Adipocyte (in vitro differentiated cells): ENCODE results near the gene RAP2B.

Experiments used
- DNase-seq: peaks from one replicate; pipeline ENCODE4 v3.0.0-alpha.2; 2015; ENCODE audit warnings: low read depth
- H3K27me3 ChIP-seq: replicated peaks from 2 replicates; pipeline ENCODE4 v1.7.0; 2013; ENCODE audit warnings: mild to moderate bottlenecking, low read length, moderate library complexity; ENCODE audit not compliant: control insufficient read depth, insufficient read depth
- H3K36me3 ChIP-seq: 2 replicates; pipeline ENCODE4 v1.7.0; 2013; ENCODE audit warnings: low read length, mild to moderate bottlenecking, moderate library complexity; ENCODE audit not compliant: control insufficient read depth, insufficient read depth, severe bottlenecking
- H3K4me1 ChIP-seq: 2 replicates; pipeline ENCODE4 v1.7.0; 2013; ENCODE audit warnings: mild to moderate bottlenecking, low read length, moderate library complexity; ENCODE audit not compliant: control insufficient read depth, insufficient read depth
- H3K4me3 ChIP-seq: 2 replicates; pipeline ENCODE4 v1.7.0; 2013; ENCODE audit warnings: mild to moderate bottlenecking, low read length, moderate library complexity
- H3K9ac ChIP-seq: 2 replicates; pipeline ENCODE4 v1.7.0; 2013; ENCODE audit warnings: mild to moderate bottlenecking, low read length, moderate library complexity
- H3K9me3 ChIP-seq: 2 replicates; pipeline ENCODE4 v1.7.0; 2013; ENCODE audit warnings: mild to moderate bottlenecking, low read length, moderate library complexity; ENCODE audit not compliant: control insufficient read depth

Gene RAP2B

DNA sequence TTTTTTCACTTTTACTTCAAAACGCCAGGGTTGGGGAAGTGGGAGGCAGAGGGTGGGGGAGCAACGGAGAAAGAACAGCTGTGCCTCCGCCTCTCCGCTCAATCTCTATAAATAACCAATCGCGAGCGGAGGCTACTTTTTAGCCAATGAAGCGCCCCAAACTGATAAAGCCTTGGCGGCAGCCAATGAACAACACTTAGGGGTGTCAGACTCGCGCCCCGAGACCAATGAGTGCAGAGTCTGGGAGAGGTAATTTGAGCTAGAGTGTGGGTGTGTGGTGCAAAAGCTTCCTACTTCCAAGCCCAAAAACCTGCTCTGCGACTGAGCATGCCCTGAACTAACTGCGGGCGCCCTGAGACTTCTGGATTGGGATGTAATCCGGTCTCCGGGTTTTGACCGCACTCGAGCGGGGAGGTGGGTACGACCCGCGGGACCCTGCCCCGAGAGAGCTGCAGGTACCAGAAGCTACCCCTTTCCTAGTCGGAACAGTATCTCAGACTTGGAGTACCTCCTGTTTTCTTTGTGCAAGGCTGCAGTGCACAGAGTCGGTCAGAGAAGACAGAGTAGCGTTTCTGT lies 800 bp upstream of the RAP2B start:
- Histone ChIP-seq H3K9ac (peak overlapping the region; percentile 98), H3K4me3 (peak overlapping the region; percentile 87), H3K9me3 (no peaks in the 10 kb centered on the region), H3K36me3 (no peaks in the 10 kb centered on the region), H3K4me1 (peaks cover 25% of the 10 kb centered on the region), H3K27me3 (no peaks in the 10 kb centered on the region)
- DNase-seq = peak; percentile 99

GRCh38 chr3:153162513-153163392 lies 727 bp downstream of the RAP2B start:
- Histone ChIP-seq H3K4me1 (peaks cover 32% of the 10 kb centered on the region), H3K36me3 (peaks cover 4% of the 10 kb centered on the region), H3K4me3 (peak overlapping the region; percentile 97), H3K9me3 (no peaks in the 10 kb centered on the region), H3K27me3 (no peaks in the 10 kb centered on the region), H3K9ac (peak overlapping the region; percentile 94)
- peak; percentile 65 for DNase-seq

DNA sequence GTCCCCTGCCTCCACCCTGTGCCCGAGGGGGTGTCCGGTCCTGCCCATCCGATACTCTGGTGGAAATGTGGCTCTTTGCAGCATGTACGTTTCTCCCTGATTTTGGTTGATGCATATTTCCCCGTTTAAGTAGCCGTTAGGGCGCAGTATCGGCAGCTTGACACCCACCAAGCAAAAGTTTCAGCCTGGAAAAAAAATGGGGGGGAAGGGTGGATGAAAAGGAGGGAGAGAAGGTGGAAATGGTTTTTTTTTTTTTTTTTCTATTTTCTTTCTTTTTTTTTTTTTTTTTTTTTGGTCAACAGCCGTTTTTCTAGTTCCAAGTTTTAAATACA lies 1.3 kb downstream of the RAP2B start:
- DNase-seq = peak; percentile 60

DNA sequence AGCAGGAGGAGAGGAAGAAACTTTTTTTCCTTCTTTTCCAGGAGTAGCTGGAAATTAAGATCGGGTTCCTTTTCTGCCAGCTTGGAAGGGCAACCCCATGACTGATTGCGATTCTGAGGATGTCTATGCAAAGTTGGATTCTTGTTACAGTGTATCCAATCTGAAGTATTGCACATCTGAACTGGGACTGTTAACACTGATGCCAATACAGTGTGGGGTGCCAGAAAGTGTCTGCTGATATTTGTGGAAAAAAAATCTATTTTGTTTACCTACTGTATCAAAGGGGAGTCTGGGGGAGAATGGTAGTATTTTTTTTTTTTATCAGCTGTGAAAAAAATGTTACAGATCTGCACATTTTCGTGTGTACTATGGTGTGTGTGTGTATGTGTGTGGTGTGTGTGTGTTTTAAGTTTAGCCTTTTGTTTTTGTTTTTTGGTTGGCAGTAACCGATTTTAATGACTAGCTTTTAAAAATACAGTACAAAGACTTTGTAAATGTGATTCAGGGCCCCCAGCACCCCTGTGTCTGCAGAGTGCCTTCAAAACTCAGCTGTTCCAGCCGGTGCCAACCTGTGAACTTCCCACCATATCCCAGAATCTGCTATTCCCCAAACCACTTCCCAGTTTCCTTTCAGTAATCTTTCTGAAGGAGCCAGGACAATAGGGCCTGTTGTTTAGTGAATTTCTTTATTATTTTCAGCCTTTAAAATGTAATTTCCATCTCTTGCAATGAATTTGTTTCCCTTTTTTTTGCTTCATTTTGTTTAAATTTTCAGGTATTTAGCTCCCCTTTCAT lies 1.9 kb downstream of the RAP2B start:
- Histone ChIP-seq H3K4me3 (peak overlapping the region; percentile 97), H3K27me3 (no peaks in the 10 kb centered on the region), H3K36me3 (peaks cover 5% of the 10 kb centered on the region), H3K4me1 (peaks cover 32% of the 10 kb centered on the region), H3K9me3 (no peaks in the 10 kb centered on the region), H3K9ac (peak overlapping the region; percentile 94)
- DNase-seq = peak; percentile 62

More for the DNA sequence above, 1.3 kb downstream of the RAP2B start:
- Histone ChIP-seq H3K4me1 (peaks cover 32% of the 10 kb centered on the region), H3K9me3 (no peaks in the 10 kb centered on the region), H3K36me3 (peaks cover 5% of the 10 kb centered on the region), H3K9ac (peak overlapping the region; percentile 94), H3K27me3 (no peaks in the 10 kb centered on the region), H3K4me3 (peak overlapping the region; percentile 97)

DNA sequence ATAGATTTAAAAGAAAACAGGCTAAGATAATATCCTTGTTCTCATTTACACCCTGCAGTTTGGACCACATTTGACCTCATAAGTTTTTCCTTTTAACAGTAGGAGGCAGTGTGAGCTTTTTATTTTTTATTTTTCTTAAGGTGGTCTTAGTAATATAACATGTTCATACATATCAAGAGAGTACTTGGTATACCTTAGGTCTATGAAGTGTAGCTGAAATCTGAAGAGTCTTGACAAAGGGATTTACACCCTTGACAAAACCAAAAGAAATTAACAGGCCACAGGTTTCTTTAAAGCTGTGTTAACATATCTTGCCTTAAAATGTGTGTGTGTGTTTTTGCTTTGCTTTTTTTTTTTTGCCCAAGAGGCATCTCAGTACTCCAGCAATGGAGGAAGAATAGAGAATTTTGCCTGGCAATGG lies 3.2 kb downstream of the RAP2B start:
- no peaks in the 10 kb centered on the region for H3K9me3 ChIP-seq
- peak overlapping the region; percentile 97 for H3K4me3 ChIP-seq
- peak overlapping the region; percentile 57 for H3K9ac ChIP-seq
- DNase-seq = peak; percentile 44
- H3K4me1 ChIP-seq = peaks cover 32% of the 10 kb centered on the region
- H3K27me3 ChIP-seq = no peaks in the 10 kb centered on the region
- peaks cover 5% of the 10 kb centered on the region for H3K36me3 ChIP-seq

DNA sequence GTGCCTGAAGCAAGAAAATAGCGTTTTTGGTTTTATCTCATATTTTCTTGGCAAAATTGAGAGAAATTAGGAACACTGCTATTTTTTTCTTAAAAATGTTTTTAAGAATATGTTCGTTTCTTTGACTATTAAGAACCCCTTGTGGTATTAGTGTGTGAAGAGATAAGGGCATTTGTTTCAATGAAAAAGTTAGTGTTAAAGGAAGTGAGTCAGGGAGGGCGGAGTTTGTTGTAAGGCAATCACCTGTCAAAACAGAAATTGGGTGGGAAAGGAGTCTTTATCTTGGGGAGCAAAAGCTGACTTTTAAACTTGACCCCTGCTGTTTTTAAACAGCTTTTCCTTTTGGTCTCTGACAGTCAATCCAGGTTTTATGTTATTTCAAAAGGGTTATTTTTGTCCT lies 4.2 kb downstream of the RAP2B start:
- Histone ChIP-seq H3K9me3 (no peaks in the 10 kb centered on the region), H3K4me3 (peak overlapping the region; percentile 97), H3K36me3 (peaks cover 5% of the 10 kb centered on the region), H3K27me3 (no peaks in the 10 kb centered on the region), H3K9ac (peak overlapping the region; percentile 57), H3K4me1 (peaks cover 32% of the 10 kb centered on the region)
- DNase-seq = no peak

DNA sequence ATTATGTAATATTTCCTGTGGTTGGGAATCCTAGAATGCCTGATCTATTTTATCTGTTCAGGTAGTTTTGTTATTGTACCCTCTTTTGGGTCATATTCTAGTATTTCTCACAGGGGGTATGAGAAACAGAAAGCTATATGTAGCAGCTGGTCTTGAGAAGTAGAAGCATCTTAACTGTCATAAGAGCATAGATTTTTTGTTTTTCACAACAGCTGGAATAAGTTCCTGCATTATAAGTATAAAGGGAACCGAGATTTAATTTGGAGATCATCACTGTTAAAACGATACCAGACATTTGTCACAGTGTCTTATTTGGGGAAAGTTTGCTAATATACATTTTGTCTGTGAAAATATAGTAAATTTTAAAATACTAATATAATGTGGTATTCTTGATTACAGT lies 4.8 kb downstream of the RAP2B start:
- H3K9ac ChIP-seq = no peak overlapping the region
- peak overlapping the region; percentile 12 for H3K4me3 ChIP-seq
- no peaks in the 10 kb centered on the region for H3K27me3 ChIP-seq
- peaks cover 32% of the 10 kb centered on the region for H3K4me1 ChIP-seq
- DNase-seq = no peak
- H3K36me3 ChIP-seq = peaks cover 5% of the 10 kb centered on the region
- H3K9me3 ChIP-seq = no peaks in the 10 kb centered on the region

DNA sequence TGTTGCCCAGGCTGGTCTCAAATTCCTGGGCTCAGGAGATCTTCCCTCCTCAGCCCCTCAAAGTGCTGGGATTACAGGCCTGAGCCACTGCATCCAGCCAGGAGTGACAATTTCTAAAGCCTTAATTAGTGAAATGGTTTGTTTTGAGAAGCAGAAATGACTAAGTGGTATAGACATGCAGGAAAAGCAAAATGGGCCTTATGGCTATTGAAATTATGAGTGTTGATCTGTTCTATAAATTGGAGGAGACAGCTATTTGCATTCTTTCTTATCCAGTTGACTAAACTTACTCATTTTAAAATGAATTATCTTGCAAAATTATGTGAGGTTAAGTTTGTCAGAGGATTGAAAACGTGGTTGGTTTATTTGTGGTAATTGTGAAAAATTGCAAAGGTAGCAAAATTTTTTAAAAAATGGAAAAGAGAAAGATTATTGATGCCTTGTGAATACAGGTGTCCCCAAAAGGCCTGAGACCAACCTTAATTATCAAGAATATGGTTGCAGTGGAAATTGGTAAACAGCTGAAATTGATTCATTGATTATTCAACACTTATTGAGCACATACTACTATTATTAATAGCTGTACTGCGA lies 7.9 kb downstream of the RAP2B start:
- peaks cover 5% of the 10 kb centered on the region for H3K36me3 ChIP-seq
- H3K4me1 ChIP-seq = peaks cover 20% of the 10 kb centered on the region
- no peak for DNase-seq
- no peaks in the 10 kb centered on the region for H3K27me3 ChIP-seq
- no peak overlapping the region for H3K4me3 ChIP-seq
- no peaks in the 10 kb centered on the region for H3K9me3 ChIP-seq
- H3K9ac ChIP-seq = no peak overlapping the region

- Histone ChIP-seq H3K27me3 (no peaks in the 10 kb centered on the region), H3K4me3 (no peak overlapping the region), H3K9me3 (peaks cover 3% of the 10 kb centered on the region), H3K4me1 (peaks cover 6% of the 10 kb centered on the region), H3K9ac (no peak overlapping the region), H3K36me3 (peaks cover 5% of the 10 kb centered on the region)
- no peak for DNase-seq
Measured at GRCh38 chr3:153171256-153171655, 9.2 kb downstream of the RAP2B start.

DNA sequence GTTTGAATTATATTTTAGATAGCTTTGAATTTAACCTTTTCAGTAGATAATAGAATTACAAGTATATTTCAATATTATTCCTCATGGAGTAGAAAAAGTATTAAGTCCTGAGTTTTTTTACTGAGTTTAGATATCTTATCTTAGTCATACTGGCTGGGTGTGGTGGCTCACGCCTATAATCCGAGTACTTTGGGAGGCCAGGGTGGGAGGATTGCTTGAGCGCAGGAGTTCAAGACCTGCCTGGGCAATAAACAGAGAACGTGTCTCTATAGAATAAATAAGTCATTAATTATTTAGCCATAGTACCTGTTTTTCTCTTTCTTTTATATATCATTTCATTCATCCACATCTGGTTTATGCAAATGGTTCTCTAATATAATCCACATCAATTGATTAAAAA lies 9.9 kb downstream of the RAP2B start:
- no peak for DNase-seq
- H3K36me3 ChIP-seq = peaks cover 5% of the 10 kb centered on the region
- no peaks in the 10 kb centered on the region for H3K27me3 ChIP-seq
- no peak overlapping the region for H3K4me3 ChIP-seq
- H3K9ac ChIP-seq = no peak overlapping the region
- peaks cover 6% of the 10 kb centered on the region for H3K9me3 ChIP-seq
- no peaks in the 10 kb centered on the region for H3K4me1 ChIP-seq
